ENCODE results near the gene HEATR3.
A peak's percentile ranks its signal among the peaks of the same experiment; 100 is the strongest.

The HEATR3 gene

GRCh38 chr16:50065624-50066481 lies at the start of gene HEATR3:
Gene HEATR3 (plus strand): TSS chr16:50065970. CDS start chr16:50066132, 162 bp downstream.
- DNase-seq (ENCODE audit: low read depth in 4 of 4, low spot score in 1 of 4) = peak; percentile 79 to 97 (median 90)

- DNase-seq (ENCODE audit: low read depth in 4 of 4, low spot score in 1 of 4) = no peak
These were observed 48.2 kb upstream of the HEATR3 start for GRCh38 chr16:50017553-50017952.

GRCh38 chr16:50021544-50021943 lies 44.2 kb upstream of the HEATR3 start:
- no peak for DNase-seq (ENCODE audit: low read depth in 4 of 4, low spot score in 1 of 4)

- DNase-seq (ENCODE audit: low read depth in 4 of 4, low spot score in 1 of 4) = no peak
These were observed 42.1 kb upstream of the HEATR3 start for GRCh38 chr16:50023641-50024040.

GRCh38 chr16:50024207-50024606 lies 41.6 kb upstream of the HEATR3 start:
- DNase-seq (ENCODE audit: low read depth in 4 of 4, low spot score in 1 of 4) = no peak

GRCh38 chr16:50024684-50025536 lies 40.9 kb upstream of the HEATR3 start, which contains the start of gene CNEP1R1:
Gene CNEP1R1 (plus strand): TSS chr16:50025225. CDS start chr16:50025316, 91 bp downstream.
- peak; percentile 74 to 87 (median 80) for DNase-seq (ENCODE audit: low read depth in 4 of 4, low spot score in 1 of 4)

- no peak for DNase-seq (ENCODE audit: low read depth in 4 of 4, low spot score in 1 of 4)
These were observed 40.2 kb upstream of the HEATR3 start for GRCh38 chr16:50025537-50025931.

- no peak for DNase-seq (ENCODE audit: low read depth in 4 of 4, low spot score in 1 of 4)
These were observed 37.9 kb upstream of the HEATR3 start for GRCh38 chr16:50027829-50028228.

- DNase-seq (ENCODE audit: low read depth in 4 of 4, low spot score in 1 of 4) = no peak
These were observed 30.2 kb upstream of the HEATR3 start for GRCh38 chr16:50035468-50035992.

GRCh38 chr16:50036426-50036825 lies 29.3 kb upstream of the HEATR3 start:
- no peak for DNase-seq (ENCODE audit: low read depth in 4 of 4, low spot score in 1 of 4)

- no peak for DNase-seq (ENCODE audit: low read depth in 4 of 4, low spot score in 1 of 4)
These were observed 28.0 kb upstream of the HEATR3 start for GRCh38 chr16:50037662-50038220.

- no peak for DNase-seq (ENCODE audit: low read depth in 4 of 4, low spot score in 1 of 4)
These were observed 27.5 kb upstream of the HEATR3 start for GRCh38 chr16:50038286-50038685.

- DNase-seq (ENCODE audit: low read depth in 4 of 4, low spot score in 1 of 4) = no peak
These were observed 26.8 kb upstream of the HEATR3 start for GRCh38 chr16:50038756-50039529.

GRCh38 chr16:50040018-50040417 lies 25.8 kb upstream of the HEATR3 start:
- DNase-seq (ENCODE audit: low read depth in 4 of 4, low spot score in 1 of 4) = no peak

GRCh38 chr16:50040710-50041109 lies 25.1 kb upstream of the HEATR3 start:
- DNase-seq (ENCODE audit: low read depth in 4 of 4, low spot score in 1 of 4) = no peak

- no peak for DNase-seq (ENCODE audit: low read depth in 4 of 4, low spot score in 1 of 4)
These were observed 22.4 kb upstream of the HEATR3 start for GRCh38 chr16:50043358-50043757.

GRCh38 chr16:50045412-50045811 lies 20.4 kb upstream of the HEATR3 start:
- no peak for DNase-seq (ENCODE audit: low read depth in 4 of 4, low spot score in 1 of 4)

GRCh38 chr16:50046853-50047252 lies 18.9 kb upstream of the HEATR3 start:
- no peak for DNase-seq (ENCODE audit: low read depth in 4 of 4, low spot score in 1 of 4)

GRCh38 chr16:50047864-50048263 lies 17.9 kb upstream of the HEATR3 start:
- no peak for DNase-seq (ENCODE audit: low read depth in 4 of 4, low spot score in 1 of 4)

- no peak for DNase-seq (ENCODE audit: low read depth in 4 of 4, low spot score in 1 of 4)
These were observed 15.0 kb upstream of the HEATR3 start for GRCh38 chr16:50050802-50051201.

GRCh38 chr16:50056226-50056625 lies 9.5 kb upstream of the HEATR3 start:
- DNase-seq (ENCODE audit: low read depth in 4 of 4, low spot score in 1 of 4) = no peak
